ENCODE results near the gene BYSL.

DNA sequence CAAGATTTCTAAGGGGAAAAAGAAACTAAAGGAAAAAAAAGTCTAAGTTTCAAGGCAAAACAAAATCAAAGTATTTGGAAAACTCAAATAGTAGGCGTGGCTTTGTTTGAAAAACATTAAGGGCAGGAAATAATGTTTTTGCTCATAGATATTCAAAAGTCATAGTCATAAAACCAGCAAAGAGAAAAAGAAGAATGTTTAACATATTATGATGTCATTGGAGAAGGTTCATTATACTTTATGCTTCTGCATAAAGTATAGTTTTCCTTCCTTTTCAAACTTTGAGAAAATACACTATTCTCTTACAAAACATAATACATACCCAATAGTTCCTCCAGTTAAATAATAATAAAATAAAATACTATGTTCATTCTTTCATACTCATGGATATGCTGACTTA, 39.8 kb upstream of the BYSL start:
- no peak for TF ChIP-seq POLR2AphosphoS5 (IDR thresholded peaks at IDR 0.05; ENCODE audit: low read depth, low read length)
- TF ChIP-seq TAF1 (IDR thresholded peaks at IDR 0.05; ENCODE audit: borderline replicate concordance, insufficient read depth, low read length): no peak
- TF ChIP-seq, protein P1, sequence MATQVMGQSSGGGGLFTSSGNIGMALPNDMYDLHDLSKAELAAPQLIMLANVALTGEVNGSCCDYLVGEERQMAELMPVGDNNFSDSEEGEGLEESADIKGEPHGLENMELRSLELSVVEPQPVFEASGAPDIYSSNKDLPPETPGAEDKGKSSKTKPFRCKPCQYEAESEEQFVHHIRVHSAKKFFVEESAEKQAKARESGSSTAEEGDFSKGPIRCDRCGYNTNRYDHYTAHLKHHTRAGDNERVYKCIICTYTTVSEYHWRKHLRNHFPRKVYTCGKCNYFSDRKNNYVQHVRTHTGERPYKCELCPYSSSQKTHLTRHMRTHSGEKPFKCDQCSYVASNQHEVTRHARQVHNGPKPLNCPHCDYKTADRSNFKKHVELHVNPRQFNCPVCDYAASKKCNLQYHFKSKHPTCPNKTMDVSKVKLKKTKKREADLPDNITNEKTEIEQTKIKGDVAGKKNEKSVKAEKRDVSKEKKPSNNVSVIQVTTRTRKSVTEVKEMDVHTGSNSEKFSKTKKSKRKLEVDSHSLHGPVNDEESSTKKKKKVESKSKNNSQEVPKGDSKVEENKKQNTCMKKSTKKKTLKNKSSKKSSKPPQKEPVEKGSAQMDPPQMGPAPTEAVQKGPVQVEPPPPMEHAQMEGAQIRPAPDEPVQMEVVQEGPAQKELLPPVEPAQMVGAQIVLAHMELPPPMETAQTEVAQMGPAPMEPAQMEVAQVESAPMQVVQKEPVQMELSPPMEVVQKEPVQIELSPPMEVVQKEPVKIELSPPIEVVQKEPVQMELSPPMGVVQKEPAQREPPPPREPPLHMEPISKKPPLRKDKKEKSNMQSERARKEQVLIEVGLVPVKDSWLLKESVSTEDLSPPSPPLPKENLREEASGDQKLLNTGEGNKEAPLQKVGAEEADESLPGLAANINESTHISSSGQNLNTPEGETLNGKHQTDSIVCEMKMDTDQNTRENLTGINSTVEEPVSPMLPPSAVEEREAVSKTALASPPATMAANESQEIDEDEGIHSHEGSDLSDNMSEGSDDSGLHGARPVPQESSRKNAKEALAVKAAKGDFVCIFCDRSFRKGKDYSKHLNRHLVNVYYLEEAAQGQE (IDR thresholded peaks at IDR 0.05; ENCODE audit: insufficient read depth in 1 of 2, low read depth in 2 of 2, low read length in 2 of 2): no peak
- no peak for TF ChIP-seq FOXP2 (optimal IDR thresholded peaks at IDR 0.05; ENCODE audit: borderline replicate concordance, extremely low read depth, extremely low read length, insufficient read depth)
- no peak for TF ChIP-seq SIN3A (IDR thresholded peaks at IDR 0.05; ENCODE audit: borderline replicate concordance, insufficient read depth, low read length)

All from PFSK-1 (cell line).